Smooth muscle cell (in vitro differentiated cells): ENCODE measurements around the gene FAM193B. TPM values are rescaled to one million over a fixed set of nuclear protein-coding genes. Genes with fewer than 3 reads are reported as not detected.
A peak's percentile ranks its signal among the peaks of the same experiment; 100 is the strongest.

Experiments
- DNase-seq: peaks from one replicate; lab custom pipeline; 2025; ENCODE audit not compliant: unreplicated experiment; lab: John Stamatoyannopoulos, UW
- H2AFZ ChIP-seq: fragments of 200-600 bp; sonication (generic); 2 replicates; pipeline ENCODE4 v1.6.0; 2016; ENCODE audit warnings: antibody characterized with exemption, low read depth, mild to moderate bottlenecking
- H3F3A ChIP-seq: fragments of 200-600 bp; sonication (generic); 2 replicates; pipeline ENCODE4 v1.6.0; 2017; ENCODE audit warnings: antibody characterized with exemption, low read depth
- H3K27ac ChIP-seq: fragments of 200-600 bp; sonication (generic); 2 replicates; pipeline ENCODE4 v1.5.1; 2016; ENCODE audit warnings: low read depth, mild to moderate bottlenecking
- H3K27me3 ChIP-seq: fragments of 200-600 bp; sonication (generic); 2 replicates; pipeline ENCODE4 v1.6.1; 2016; ENCODE audit warnings: low read depth, mild to moderate bottlenecking
- H3K36me3 ChIP-seq: fragments of 200-600 bp; sonication (generic); 2 replicates; pipeline ENCODE4 v1.5.1; 2016; ENCODE audit warnings: low read depth
- H3K4me1 ChIP-seq: fragments of 200-600 bp; sonication (generic); 2 replicates; pipeline ENCODE4 v1.5.1; 2016; ENCODE audit warnings: low read depth
- H3K4me2 ChIP-seq: fragments of 200-600 bp; sonication (generic); 2 replicates; pipeline ENCODE4 v1.6.0; 2016; ENCODE audit warnings: mild to moderate bottlenecking
- H3K4me3 ChIP-seq: fragments of 200-600 bp; sonication (generic); 2 replicates; pipeline ENCODE4 v1.5.1; 2016; ENCODE audit warnings: mild to moderate bottlenecking
- H3K79me2 ChIP-seq: fragments of 200-600 bp; sonication (generic); 2 replicates; pipeline ENCODE4 v1.6.0; 2016; ENCODE audit warnings: low read depth, mild to moderate bottlenecking
- H3K9ac ChIP-seq: fragments of 200-600 bp; sonication (generic); 2 replicates; pipeline ENCODE4 v1.6.0; 2016; ENCODE audit warnings: low read depth
- H3K9me3 ChIP-seq: fragments of 200-600 bp; sonication (generic); replicated peaks from 2 replicates; pipeline ENCODE4 v1.5.1; 2016; ENCODE audit warnings: low read depth
- H4K20me1 ChIP-seq: fragments of 200-600 bp; sonication (generic); 2 replicates; pipeline ENCODE4 v1.6.0; 2016; ENCODE audit warnings: low read depth
- WGBS: methylation state at CpG from one replicate; pipeline ENCODE4 v1.1.7; 2016; ENCODE audit warnings: low lambda C conversion rate; 5-methylcytosine and 5-hydroxymethylcytosine counted together
- polyA plus RNA-seq: library from polyadenylated mRNA; unstranded; fragments of >200 nt; fragmentation: Nextera tagmentation; extraction: Ambion mirVana; gene quantifications from 2 replicates; pipeline ENCODE4 v1.2.1, GENCODE V29; 2016
- total RNA-seq: library from RNA; depleted of rRNA; stranded (reverse); fragments of >200 nt; gene quantifications from 2 replicates; pipeline ENCODE4 v1.2.3, GENCODE V29; 2014
- TF ChIP-seq, protein P1 (sequence below): fragments of 200-600 bp; sonication (generic); IDR thresholded peaks from 2 replicates; pipeline ENCODE4 v1.5.1; 2017; ENCODE audit warnings: borderline replicate concordance, mild to moderate bottlenecking, antibody characterized with exemption; ENCODE audit not compliant: insufficient read depth, poor library complexity, severe bottlenecking

The FAM193B gene
- total and polyA plus RNA-seq, 2 experiments from 2014 or later: 28.3 to 42.8 TPM

DNA sequence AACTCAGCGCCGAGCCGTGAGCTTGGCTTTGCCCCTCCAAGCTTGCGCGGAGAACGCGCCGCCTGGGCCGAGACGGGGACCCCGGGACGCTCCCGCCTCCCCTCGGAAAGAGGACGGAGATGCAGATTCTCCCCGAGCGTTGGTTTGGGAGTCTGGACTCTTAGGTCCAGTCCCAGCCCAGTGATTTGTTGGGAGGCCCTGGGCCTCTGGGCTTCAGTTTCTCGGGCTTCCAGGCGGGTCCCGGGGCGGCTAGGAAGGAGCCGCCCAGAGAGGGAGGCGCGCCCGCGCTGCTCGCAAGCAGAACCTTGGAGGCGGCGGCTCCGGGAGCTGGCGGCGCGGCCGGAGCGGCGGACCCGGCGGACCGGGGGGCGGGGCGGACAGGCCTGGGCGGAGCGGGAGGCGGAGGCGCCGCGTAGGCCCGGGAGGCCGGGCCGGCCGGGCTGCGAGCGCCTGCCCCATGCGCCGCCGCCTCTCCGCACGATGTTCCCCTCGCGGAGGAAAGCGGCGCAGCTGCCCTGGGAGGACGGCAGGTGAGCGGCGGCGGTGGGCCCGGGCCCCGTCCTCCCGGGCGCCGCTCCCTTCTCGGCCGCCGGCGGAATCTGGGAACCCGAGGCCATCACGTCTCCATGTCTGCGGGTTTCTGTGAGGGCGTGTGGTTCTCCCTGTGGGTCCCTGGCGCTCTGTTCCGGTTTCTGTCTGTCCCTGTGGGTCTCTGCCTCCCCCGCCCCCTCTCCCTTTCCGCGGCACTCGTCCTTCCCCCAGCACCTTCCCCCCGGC lies 45.6 kb upstream of the FAM193B start, which contains the start of gene B4GALT7:
Gene B4GALT7, plus strand, starts transcription at position 402 of the 777 bp plus-strand sequence. Its CDS starts 79 bp downstream, at position 481.
- Histone ChIP-seq H3K4me1 (peaks cover 4% of the 10 kb centered on the region), H3K36me3 (no peaks in the 10 kb centered on the region), H3K9ac (peak within 1 kb of the TSS; percentile 88), H3K27ac (peak within 1 kb of the TSS; percentile 82), H3K4me2 (peak within 1 kb of the TSS; percentile 93), H3K79me2 (peaks cover 11% of the 10 kb centered on the region), H3K4me3 (peak within 1 kb of the TSS; percentile 93), H4K20me1 (peaks cover 16% of the 10 kb centered on the region), H3F3A (peaks cover 22% of the 10 kb centered on the region), H3K9me3 (no peaks in the 10 kb centered on the region), H2AFZ (peak within 1 kb of the TSS; percentile 66), H3K27me3 (no peaks in the 10 kb centered on the region)
- under 1% methylated on average over 64 of the region's 86 CpGs for WGBS
- peak; percentile 66 for DNase-seq
- TF ChIP-seq, protein P1, sequence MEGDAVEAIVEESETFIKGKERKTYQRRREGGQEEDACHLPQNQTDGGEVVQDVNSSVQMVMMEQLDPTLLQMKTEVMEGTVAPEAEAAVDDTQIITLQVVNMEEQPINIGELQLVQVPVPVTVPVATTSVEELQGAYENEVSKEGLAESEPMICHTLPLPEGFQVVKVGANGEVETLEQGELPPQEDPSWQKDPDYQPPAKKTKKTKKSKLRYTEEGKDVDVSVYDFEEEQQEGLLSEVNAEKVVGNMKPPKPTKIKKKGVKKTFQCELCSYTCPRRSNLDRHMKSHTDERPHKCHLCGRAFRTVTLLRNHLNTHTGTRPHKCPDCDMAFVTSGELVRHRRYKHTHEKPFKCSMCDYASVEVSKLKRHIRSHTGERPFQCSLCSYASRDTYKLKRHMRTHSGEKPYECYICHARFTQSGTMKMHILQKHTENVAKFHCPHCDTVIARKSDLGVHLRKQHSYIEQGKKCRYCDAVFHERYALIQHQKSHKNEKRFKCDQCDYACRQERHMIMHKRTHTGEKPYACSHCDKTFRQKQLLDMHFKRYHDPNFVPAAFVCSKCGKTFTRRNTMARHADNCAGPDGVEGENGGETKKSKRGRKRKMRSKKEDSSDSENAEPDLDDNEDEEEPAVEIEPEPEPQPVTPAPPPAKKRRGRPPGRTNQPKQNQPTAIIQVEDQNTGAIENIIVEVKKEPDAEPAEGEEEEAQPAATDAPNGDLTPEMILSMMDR: peak; percentile 6

DNA sequence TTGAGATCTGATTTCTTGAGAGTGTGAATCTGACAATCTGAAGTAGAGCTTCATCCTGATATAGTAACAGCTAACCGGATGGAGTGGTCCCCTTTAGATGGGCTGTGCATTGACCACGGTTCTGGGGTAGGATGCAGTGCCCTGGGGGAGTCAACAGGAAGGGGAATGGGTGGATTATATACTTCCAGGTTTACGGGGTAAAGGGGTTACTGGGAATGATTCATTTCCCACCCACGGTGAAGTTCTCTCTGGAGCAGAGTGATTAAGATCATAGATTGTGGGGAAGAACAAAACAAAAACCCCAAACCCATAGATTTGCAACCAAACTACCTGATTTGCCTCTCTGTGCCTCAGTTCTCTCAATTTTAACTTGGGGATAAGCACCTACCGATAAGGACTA lies 44.1 kb upstream of the FAM193B start:
- H3K27ac ChIP-seq: no peak overlapping the region

DNA sequence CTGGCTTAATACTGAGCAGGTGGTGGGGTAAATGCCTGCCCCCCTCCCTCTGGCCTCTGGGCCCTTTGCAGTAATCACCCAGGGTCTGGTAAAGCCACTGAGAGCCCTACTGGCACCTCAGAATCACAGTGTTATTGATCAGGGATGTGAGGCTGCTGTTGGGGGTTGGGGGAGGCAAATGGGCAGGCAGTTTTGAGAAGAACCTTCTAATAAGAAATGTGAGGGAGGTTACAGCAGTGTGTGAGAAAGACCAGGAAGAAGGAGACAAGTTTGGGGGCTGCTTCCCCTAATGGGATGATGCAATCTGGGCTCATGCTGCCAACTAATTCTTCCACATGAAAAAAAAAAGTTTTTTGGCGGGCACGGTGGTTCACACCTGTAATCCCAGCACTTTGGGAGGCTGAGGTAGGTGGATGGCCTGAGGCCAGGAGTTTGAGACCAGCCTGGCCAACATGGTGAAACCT lies 42.4 kb upstream of the FAM193B start:
- Histone ChIP-seq H3K27me3 (no peaks in the 10 kb centered on the region), H3K4me3 (no peak overlapping the region), H3K36me3 (no peaks in the 10 kb centered on the region), H3K9ac (no peak overlapping the region), H3F3A (peaks cover 31% of the 10 kb centered on the region), H3K79me2 (peaks cover 28% of the 10 kb centered on the region), H3K4me1 (peaks cover 4% of the 10 kb centered on the region), H3K4me2 (no peak overlapping the region), H4K20me1 (peaks cover 29% of the 10 kb centered on the region), H2AFZ (no peak overlapping the region), H3K9me3 (no peaks in the 10 kb centered on the region), H3K27ac (no peak overlapping the region)
- whole genome bisulfite sequencing: 100% methylated on average over 2 of the region's 2 CpGs
- TF ChIP-seq, protein P1: no peak
- no peak for DNase-seq

More for the DNA sequence above, 44.1 kb upstream of the FAM193B start:
- Histone ChIP-seq H2AFZ (no peak overlapping the region), H3K27me3 (no peaks in the 10 kb centered on the region), H3K36me3 (no peaks in the 10 kb centered on the region), H3K4me3 (no peak overlapping the region), H3K79me2 (peaks cover 14% of the 10 kb centered on the region), H3K4me2 (peak overlapping the region; percentile 93), H4K20me1 (peaks cover 28% of the 10 kb centered on the region), H3K9me3 (no peaks in the 10 kb centered on the region), H3K9ac (no peak overlapping the region), H3F3A (peaks cover 28% of the 10 kb centered on the region), H3K4me1 (peaks cover 4% of the 10 kb centered on the region)
- DNase-seq: no peak
- TF ChIP-seq, protein P1: no peak
- WGBS: 59% methylated on average over 5 of the region's 5 CpGs
